T-helper 1 cell treated with Interleukin-12 subunit alpha and Interleukin-12 subunit beta and Interleukin-4 antibody, amounts not matched to agents 30 μg/mL and 1 μg/mL, for 36 hours (primary cell): ENCODE results near the gene CAPZA1.

Experiments used
- H3K27ac Mint-ChIP-seq: one replicate; pipeline ENCODE4 v1.8.0; 2021; ENCODE audit warnings: mild to moderate bottlenecking, mixed read lengths
- H3K27me3 Mint-ChIP-seq: one replicate; pipeline ENCODE4 v1.8.0; 2021; ENCODE audit warnings: low read depth, mixed read lengths
- H3K36me3 Mint-ChIP-seq: one replicate; pipeline ENCODE4 v1.8.0; 2021; ENCODE audit warnings: low read depth, mixed read lengths
- H3K4me1 Mint-ChIP-seq: one replicate; pipeline ENCODE4 v1.8.0; 2021; ENCODE audit warnings: low read depth, mixed read lengths
- H3K4me3 Mint-ChIP-seq: one replicate; pipeline ENCODE4 v1.8.0; 2021; ENCODE audit warnings: mild to moderate bottlenecking, moderate library complexity, mixed read lengths
- H3K9me3 Mint-ChIP-seq: one replicate; pipeline ENCODE4 v1.8.0; 2021; ENCODE audit warnings: mixed read lengths

Gene CAPZA1

DNA sequence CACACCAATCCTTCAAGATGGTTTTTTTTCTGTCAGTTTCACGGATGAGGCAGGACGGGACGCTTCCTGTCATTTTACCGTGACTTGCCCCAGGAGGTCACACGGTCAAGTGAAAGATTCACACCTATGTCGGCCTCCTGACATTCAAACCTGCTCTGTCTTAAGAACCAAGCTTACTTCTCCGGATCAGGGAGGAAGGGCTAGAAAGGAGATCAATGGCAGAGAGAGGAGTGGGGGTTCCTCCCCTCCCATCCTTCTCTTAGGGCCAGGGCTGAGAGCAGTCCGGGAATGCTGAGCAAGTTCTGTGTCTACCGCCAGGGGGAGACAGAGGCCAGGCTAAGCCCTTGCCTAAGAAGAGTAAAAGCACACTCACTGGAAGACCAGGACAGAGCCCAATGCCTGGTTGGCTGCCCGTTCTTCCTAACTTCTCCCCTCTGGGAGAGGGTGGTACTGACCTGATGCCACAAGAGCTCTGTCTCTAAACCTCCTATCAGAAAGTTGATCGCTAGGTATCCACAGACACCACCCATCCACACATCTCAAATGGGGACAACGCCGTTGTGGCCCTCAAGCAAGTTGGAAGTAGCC lies 96.6 kb downstream of the CAPZA1 start:
- Mint-ChIP-seq H3K27me3 (peaks cover 40% of the 10 kb centered on the region), H3K4me3 (peak overlapping the region; percentile 85), H3K36me3 (no peaks in the 10 kb centered on the region), H3K9me3 (no peaks in the 10 kb centered on the region), H3K27ac (peak overlapping the region; percentile 6), H3K4me1 (peaks cover 31% of the 10 kb centered on the region)

- no peaks in the 10 kb centered on the region for H3K36me3 Mint-ChIP-seq
- no peaks in the 10 kb centered on the region for H3K9me3 Mint-ChIP-seq
- peak overlapping the region; percentile 20 for H3K27ac Mint-ChIP-seq
- H3K4me3 Mint-ChIP-seq = no peak overlapping the region
- peaks cover 31% of the 10 kb centered on the region for H3K4me1 Mint-ChIP-seq
- peaks cover 42% of the 10 kb centered on the region for H3K27me3 Mint-ChIP-seq
Measured at GRCh38 chr1:112717263-112717873, 97.7 kb downstream of the CAPZA1 start.

DNA sequence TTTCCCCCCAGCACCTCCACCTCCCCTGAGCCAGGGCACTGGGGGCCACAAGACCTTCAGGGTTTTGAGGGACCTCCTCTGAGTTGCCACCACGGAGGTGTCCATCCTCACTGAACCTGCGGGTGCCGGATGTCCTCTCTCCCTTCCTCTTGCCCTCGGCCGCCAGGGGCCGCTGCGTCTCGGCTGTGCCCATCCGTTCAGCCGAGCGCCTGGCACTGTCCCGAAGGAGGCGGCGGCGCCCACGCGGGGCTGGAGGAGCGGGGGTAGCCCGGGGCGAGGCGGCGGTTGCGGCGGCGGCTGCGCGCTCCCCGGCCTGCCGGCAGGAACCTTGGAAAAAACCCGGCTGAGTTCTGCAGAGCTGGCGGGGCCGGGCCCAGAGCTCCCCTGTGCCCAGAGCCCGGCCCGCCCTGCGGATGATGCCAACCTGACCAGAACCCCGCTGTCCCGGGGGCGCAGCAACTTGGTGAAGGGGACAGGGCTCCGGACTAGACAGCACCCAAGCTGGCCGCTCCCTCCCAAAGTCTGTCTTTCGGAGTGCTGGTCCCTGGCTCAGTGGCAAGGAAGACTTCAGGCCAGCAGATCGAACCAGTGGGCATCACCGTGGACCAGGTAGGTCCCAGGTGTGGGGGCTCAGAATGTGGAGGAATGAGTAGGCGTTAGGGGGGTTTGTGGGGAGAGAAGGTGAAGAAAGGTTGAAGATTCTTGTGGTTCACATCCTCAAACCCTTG lies 99.2 kb downstream of the CAPZA1 start:
- peaks cover 35% of the 10 kb centered on the region for H3K27me3 Mint-ChIP-seq
- H3K27ac Mint-ChIP-seq = no peak overlapping the region
- H3K4me3 Mint-ChIP-seq = peak overlapping the region; percentile 72
- no peaks in the 10 kb centered on the region for H3K36me3 Mint-ChIP-seq
- H3K9me3 Mint-ChIP-seq = no peaks in the 10 kb centered on the region
- peaks cover 35% of the 10 kb centered on the region for H3K4me1 Mint-ChIP-seq

- Mint-ChIP-seq H3K4me3 (no peak overlapping the region), H3K4me1 (peaks cover 28% of the 10 kb centered on the region), H3K27me3 (peaks cover 28% of the 10 kb centered on the region), H3K9me3 (no peaks in the 10 kb centered on the region), H3K36me3 (no peaks in the 10 kb centered on the region), H3K27ac (no peak overlapping the region)
Measured at GRCh38 chr1:112719706-112720105, 100.1 kb downstream of the CAPZA1 start.

DNA sequence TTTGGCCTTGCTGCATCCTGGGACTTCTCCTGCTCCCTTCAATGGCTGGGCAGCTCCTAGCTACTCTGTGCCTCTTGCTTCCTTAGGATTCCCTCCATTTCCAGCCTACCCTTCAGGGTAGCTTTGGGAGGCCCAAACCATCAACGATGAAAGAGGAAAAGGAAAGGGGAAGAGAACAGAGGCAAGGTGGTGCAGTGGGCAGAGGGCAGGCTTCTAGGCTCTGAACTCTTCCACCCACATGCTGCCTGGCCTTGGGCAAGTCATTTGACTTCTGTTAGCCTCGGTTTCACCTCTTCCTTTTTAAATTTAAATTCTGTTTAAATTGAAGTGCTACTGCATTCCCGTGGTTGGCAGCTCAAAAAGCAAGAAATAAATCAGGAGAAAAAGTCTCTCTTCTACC lies 101.2 kb downstream of the CAPZA1 start:
- Mint-ChIP-seq H3K36me3 (no peaks in the 10 kb centered on the region), H3K27me3 (peaks cover 27% of the 10 kb centered on the region), H3K27ac (no peak overlapping the region), H3K9me3 (no peaks in the 10 kb centered on the region), H3K4me1 (peaks cover 25% of the 10 kb centered on the region), H3K4me3 (no peak overlapping the region)
